Measurements from ENCODE around the gene GALNT4. TPM values are rescaled to one million over a fixed set of nuclear protein-coding genes. Genes with fewer than 3 reads are reported as not detected.

The GALNT4 gene
- total and polyA plus RNA-seq, 9 of the 15 experiments (the other 6 are each of a cell fraction or from before 2014, with no cell fraction given), result 1.2 to 4.6 (median 3.4) TPM

GRCh38 chr12:89492883-89493282, 31.7 kb downstream of the GALNT4 start:
- Histone ChIP-seq H2AFZ (ENCODE audit: low read depth, low read length) (no peak overlapping the region), H4K20me1 (replicated peaks; ENCODE audit: control insufficient read depth, insufficient read depth, low read length) (0 out of 2 replicates have a peak, but pooled peaks cover 3% of the 10 kb centered on the region), H3K36me3 (ENCODE audit: control insufficient read depth, insufficient read depth, low read length) (no peaks in the 10 kb centered on the region), H3K4me1 (replicated peaks in 1 of 2; ENCODE audit: control insufficient read depth in 2 of 2, insufficient read depth in 2 of 2, low read length in 2 of 2) (peaks cover 0 to 13% of the 10 kb centered on the region in 2 experiments; a peak in 3 of 5 replicates), H3K9me1 (ENCODE audit: control insufficient read depth, insufficient read depth, low read length) (no peaks in the 10 kb centered on the region), H3K27me3 (ENCODE audit: control insufficient read depth in 2 of 2, insufficient read depth in 2 of 2, low read length in 2 of 2) (no peaks in the 10 kb centered on the region), H3K4me2 (ENCODE audit: insufficient read depth, low read length) (no peak overlapping the region), H3K79me2 (ENCODE audit: control insufficient read depth, insufficient read depth, low read length) (no peaks in the 10 kb centered on the region), H3K9ac (ENCODE audit: insufficient read depth in 1 of 2, low read depth in 2 of 2, low read length in 2 of 2) (no peak overlapping the region), H3K27ac (ENCODE audit: extremely low read depth, low read depth, low read length) (no peak overlapping the region), H3K4me3 (no peak overlapping the region), H3K9me3 (replicated peaks; ENCODE audit: control insufficient read depth, insufficient read depth, low read depth, low read length) (no peaks in the 10 kb centered on the region)
- no TSS peak for BruUV-seq (replicated peaks)
- 8% methylated on average over 5 of the region's 5 CpGs for WGBS (ENCODE audit: insufficient coverage, low coverage, missing lambda C conversion rate)
- intact Hi-C loops (cut with micrococcal nuclease), result no loop called here
- POLR2A ChIA-PET, result no interaction called here
- ATAC-seq, result no peak
- no peak for FAIRE-seq
- DNase-seq (ENCODE audit: extremely low read depth in 1 of 4, low spot score in 3 of 4), result no peak
- in situ Hi-C loops (cut with MboI), result no loop called here
- CTCF ChIA-PET (ENCODE audit: low intra/inter-chr PET ratio), result no interaction called here
- TF ChIP-seq ZBTB34 (CRISPR knock-in tag; IDR thresholded peaks at IDR 0.05) (no peak), ZNF639 (CRISPR knock-in tag; conservative IDR thresholded peaks at IDR 0.05 in 1 of 2, IDR thresholded peaks at IDR 0.05 in 1 of 2) (no peak), CTCFL (IDR thresholded peaks at IDR 0.05; ENCODE audit: borderline replicate concordance, insufficient read depth, low read depth, low read length, poor library complexity, severe bottlenecking) (no peak), NONO (IDR thresholded peaks at IDR 0.05; ENCODE audit: low read depth in 2 of 2, low read length in 1 of 2) (no peak), NFE2 (IDR thresholded peaks at IDR 0.05; ENCODE audit: low read depth) (no peak), C11orf30 (IDR thresholded peaks at IDR 0.05; ENCODE audit: low read depth) (no peak), ETV5 (CRISPR knock-in tag; IDR thresholded peaks at IDR 0.05; ENCODE audit: low read depth) (no peak), RAD21 (CRISPR knock-in tag; conservative IDR thresholded peaks at IDR 0.05 in 1 of 2, IDR thresholded peaks at IDR 0.05 in 1 of 2) (no peak), NBN (IDR thresholded peaks at IDR 0.05; ENCODE audit: low read depth) (no peak), ZNF79 (CRISPR knock-in tag; IDR thresholded peaks at IDR 0.05; ENCODE audit: low read depth) (no peak), PTRF (tag; IDR thresholded peaks at IDR 0.05) (no peak), ZNF280B (CRISPR knock-in tag; IDR thresholded peaks at IDR 0.05) (no peak), FOXJ3 (CRISPR knock-in tag; IDR thresholded peaks at IDR 0.05) (no peak), PHB2 (IDR thresholded peaks at IDR 0.05; ENCODE audit: low read depth) (no peak), HSF4 (CRISPR knock-in tag; IDR thresholded peaks at IDR 0.05; ENCODE audit: borderline replicate concordance) (no peak)
